Measurements from ENCODE around the gene POM121L2.

DNA sequence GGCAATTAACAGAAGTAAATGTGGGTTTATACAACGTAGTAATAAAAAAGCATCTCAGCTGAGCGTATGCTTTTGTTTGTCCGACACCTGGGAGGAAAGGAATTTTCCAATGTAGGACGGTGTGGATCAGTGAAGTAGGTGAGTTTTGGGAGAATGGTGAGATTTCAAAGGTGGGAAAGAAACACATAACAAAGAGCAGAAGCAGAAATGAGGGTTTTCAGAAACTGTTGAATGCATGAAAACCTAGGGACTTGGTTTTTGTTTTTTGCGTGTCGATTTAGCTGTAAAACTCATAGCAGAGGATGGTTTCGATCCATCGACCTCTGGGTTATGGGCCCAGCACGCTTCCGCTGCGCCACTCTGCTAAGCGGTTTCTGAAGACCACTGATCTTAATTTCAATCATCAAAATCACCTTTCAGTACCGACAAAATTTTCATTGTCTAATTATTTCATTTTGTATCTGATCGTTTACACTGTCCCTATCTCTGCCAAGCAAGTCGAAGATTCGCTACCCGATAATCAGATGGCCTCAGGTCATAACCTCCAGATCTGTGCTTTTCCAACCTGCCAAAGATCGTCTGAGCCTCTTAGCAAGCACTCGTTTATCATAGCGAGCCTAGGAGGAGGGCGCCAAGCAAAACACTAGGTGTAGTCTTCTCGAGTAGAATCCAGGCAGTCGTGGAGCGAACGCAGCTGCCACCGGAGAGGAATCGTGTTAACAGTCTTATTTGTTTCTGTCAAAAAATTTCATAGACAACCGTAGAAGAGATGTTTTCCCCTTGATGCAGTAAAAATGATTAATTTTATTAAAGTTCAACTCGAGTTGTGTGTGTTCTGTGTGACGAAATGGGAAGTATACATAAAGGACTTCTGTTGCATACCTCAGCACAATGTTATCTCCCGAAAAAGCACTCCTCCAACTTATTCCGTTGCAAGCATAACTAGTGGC is 20.9 kb upstream of the POM121L2 start:
- no peak for TF ChIP-seq CTCF (IDR thresholded peaks at IDR 0.05)
- no peak for TF ChIP-seq EP300 (IDR thresholded peaks at IDR 0.05)
- TF ChIP-seq POLR2AphosphoS5 (IDR thresholded peaks at IDR 0.05), result no peak

Data from suprapubic skin (tissue), 4 donors.